CD4-positive, alpha-beta T cell (primary cell): ENCODE measurements around the gene YAP1. TPM values are rescaled to one million over a fixed set of nuclear protein-coding genes. Genes with fewer than 3 reads are reported as not detected.

ENCODE experiments used
- ATAC-seq: fragments of 200-7000 bp; cut with Tn5 transposase; one replicate; pipeline ENCODE4 v1.10.0; 2022; ENCODE audit warnings: mild to moderate bottlenecking; ENCODE audit not compliant: poor library complexity
- CTCF ChIA-PET: fragments of 350-600 bp; sonication (Branson Sonifier 250); formaldehyde crosslinking; loops from one replicate; lab custom pipeline; 2021; ENCODE audit warnings: antibody characterized with exemption, inconsistent platforms; lab: Charles Lee
- POLR2A ChIA-PET: fragments of 350-600 bp; sonication (Branson Sonifier 250); formaldehyde crosslinking; loops from one replicate; lab custom pipeline; 2021; ENCODE audit warnings: antibody characterized with exemption, inconsistent platforms; lab: Charles Lee
- DNase-seq, 14 experiments: peaks; one replicate each; pipeline ENCODE4 v3.0.0-alpha.2; 2013 to 2020; ENCODE audit warnings: mixed read lengths in 2 of 14
- H3K27ac ChIP-seq, 2 donors: one replicate each; pipeline versions ENCODE4 v1.5.1 to v1.7.0; 2013; ENCODE audit warnings: low read length in 2 of 2, low read depth in 1 of 2, mild to moderate bottlenecking in 1 of 2
- H3K27me3 ChIP-seq, 2 experiments: 1 replicate in 1 of 2; 2 replicates in 1 of 2; pipeline versions ENCODE4 v1.6.1 to v1.7.0; 2013; ENCODE audit warnings: low read length in 2 of 2, control low read depth in 1 of 2, mild to moderate bottlenecking in 1 of 2, moderate library complexity in 1 of 2; ENCODE audit not compliant: insufficient read depth in 2 of 2, control insufficient read depth in 1 of 2
- H3K36me3 ChIP-seq: one replicate; pipeline ENCODE4 v1.6.1; 2013; ENCODE audit warnings: low read length, control low read depth; ENCODE audit not compliant: insufficient read depth
- H3K4me1 ChIP-seq: one replicate; pipeline ENCODE4 v1.6.1; 2013; ENCODE audit warnings: low read length, control low read depth; ENCODE audit not compliant: insufficient read depth
- H3K4me3 ChIP-seq: one replicate; pipeline ENCODE4 v1.5.1; 2013; ENCODE audit warnings: mild to moderate bottlenecking, low read length, moderate library complexity
- H3K9me3 ChIP-seq, 2 experiments: 1 replicate in 1 of 2; 2 replicates in 1 of 2; pipeline versions ENCODE4 v1.6.1 to v1.7.0; 2013; ENCODE audit warnings: low read length in 2 of 2, mild to moderate bottlenecking in 2 of 2, control low read depth in 1 of 2, moderate library complexity in 1 of 2; ENCODE audit not compliant: control insufficient read depth in 1 of 2, insufficient read depth in 1 of 2
- H3K27ac Mint-ChIP-seq: one replicate; pipeline ENCODE4 v1.8.0; 2020; ENCODE audit warnings: mixed read lengths
- H3K27me3 Mint-ChIP-seq: one replicate; pipeline ENCODE4 v1.8.0; 2021; ENCODE audit warnings: mixed read lengths
- H3K36me3 Mint-ChIP-seq: one replicate; pipeline ENCODE4 v1.8.0; 2021; ENCODE audit warnings: low read depth, mixed read lengths
- H3K4me1 Mint-ChIP-seq: one replicate; pipeline ENCODE4 v1.8.0; 2021; ENCODE audit warnings: low read depth, mixed read lengths
- H3K4me3 Mint-ChIP-seq: one replicate; pipeline ENCODE4 v1.8.0; 2020; ENCODE audit warnings: mild to moderate bottlenecking, mixed read lengths
- H3K9me3 Mint-ChIP-seq: one replicate; pipeline ENCODE4 v1.8.0; 2020; ENCODE audit warnings: mixed read lengths
- intact Hi-C, 2 experiments: fragments of 100-400 bp; cut with DNase I in 1 of 2; cut with micrococcal nuclease in 1 of 2; formaldehyde crosslinking; loops; one replicate each; pipeline versions ENCODE4 v1.15.1 to v1.9.0; 2023 to 2025; cut with DNase I, micrococcal nuclease
- total RNA-seq, 174 experiments: library from RNA in 2 of 174; stranded (reverse) in 2 of 174; gene quantifications; one replicate each; pipeline ENCODE4 v1.2.3 and lab custom pipeline; 2021 to 2026
- TF ChIP-seq, protein P1 (sequence below): fragments of 200-600 bp; IDR thresholded peaks from one replicate; pipeline ENCODE4 v1.8.0; 2022; ENCODE audit warnings: antibody characterized with exemption, mild to moderate bottlenecking

Gene YAP1
- total RNA-seq, 2 experiments from 2014 or later = 0.06 TPM; not detected in 1

DNA sequence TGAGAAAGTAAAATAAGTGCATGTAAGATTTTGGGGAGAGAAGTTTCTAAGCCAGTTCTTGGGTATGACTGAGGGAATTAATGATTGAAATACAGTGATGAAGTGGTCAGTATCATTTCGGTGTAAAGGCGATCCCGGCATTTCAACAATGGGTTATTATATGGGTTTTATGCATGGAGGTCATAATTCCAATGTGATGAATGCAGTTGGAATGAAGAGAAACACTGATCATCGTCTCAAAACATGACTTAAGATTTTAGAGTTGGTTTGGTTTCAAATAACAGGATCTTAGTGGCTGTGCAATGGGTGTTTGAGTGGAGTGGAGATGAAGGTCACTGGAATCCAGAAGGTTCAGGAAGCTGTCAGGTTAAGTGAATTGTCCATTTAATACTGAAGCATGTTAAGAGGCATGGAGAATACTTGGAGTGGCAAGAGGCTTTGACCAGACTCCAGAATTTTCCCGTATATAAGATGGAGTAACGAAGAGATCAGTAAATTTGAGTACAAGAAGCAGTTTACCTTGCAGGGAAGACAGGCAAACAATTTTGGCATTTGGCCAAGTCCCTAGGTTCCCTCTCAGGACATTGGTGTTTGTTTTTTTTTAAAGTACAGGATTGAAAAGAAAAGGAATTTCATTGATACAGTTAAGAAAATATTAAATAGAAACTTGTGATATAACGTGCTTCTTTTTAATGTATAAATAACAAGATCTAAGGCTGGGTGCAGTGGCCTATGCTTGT is 110.7 kb downstream of the YAP1 start:
- POLR2A ChIA-PET = no interaction called here
- Mint-ChIP-seq H3K4me1 (no peaks in the 10 kb centered on the region), H3K27ac (no peak overlapping the region), H3K27me3 (peaks cover 23% of the 10 kb centered on the region), H3K9me3 (no peaks in the 10 kb centered on the region), H3K4me3 (no peak overlapping the region), H3K36me3 (no peaks in the 10 kb centered on the region)
- ATAC-seq (no peak), DNase-seq (no peak)
- H3K4me3 ChIP-seq = no peak overlapping the region
- CTCF ChIA-PET = no interaction called here
- TF ChIP-seq, protein P1, sequence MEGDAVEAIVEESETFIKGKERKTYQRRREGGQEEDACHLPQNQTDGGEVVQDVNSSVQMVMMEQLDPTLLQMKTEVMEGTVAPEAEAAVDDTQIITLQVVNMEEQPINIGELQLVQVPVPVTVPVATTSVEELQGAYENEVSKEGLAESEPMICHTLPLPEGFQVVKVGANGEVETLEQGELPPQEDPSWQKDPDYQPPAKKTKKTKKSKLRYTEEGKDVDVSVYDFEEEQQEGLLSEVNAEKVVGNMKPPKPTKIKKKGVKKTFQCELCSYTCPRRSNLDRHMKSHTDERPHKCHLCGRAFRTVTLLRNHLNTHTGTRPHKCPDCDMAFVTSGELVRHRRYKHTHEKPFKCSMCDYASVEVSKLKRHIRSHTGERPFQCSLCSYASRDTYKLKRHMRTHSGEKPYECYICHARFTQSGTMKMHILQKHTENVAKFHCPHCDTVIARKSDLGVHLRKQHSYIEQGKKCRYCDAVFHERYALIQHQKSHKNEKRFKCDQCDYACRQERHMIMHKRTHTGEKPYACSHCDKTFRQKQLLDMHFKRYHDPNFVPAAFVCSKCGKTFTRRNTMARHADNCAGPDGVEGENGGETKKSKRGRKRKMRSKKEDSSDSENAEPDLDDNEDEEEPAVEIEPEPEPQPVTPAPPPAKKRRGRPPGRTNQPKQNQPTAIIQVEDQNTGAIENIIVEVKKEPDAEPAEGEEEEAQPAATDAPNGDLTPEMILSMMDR = no peak
- no peaks in the 10 kb centered on the region for H3K4me1 ChIP-seq
- H3K27me3 ChIP-seq = peaks cover 0 to under 1% of the 10 kb centered on the region in 2 experiments
- H3K36me3 ChIP-seq = no peaks in the 10 kb centered on the region
- intact Hi-C loops = no loop called here
- H3K27ac ChIP-seq = no peak overlapping the region
- H3K9me3 ChIP-seq = no peaks in the 10 kb centered on the region

DNA sequence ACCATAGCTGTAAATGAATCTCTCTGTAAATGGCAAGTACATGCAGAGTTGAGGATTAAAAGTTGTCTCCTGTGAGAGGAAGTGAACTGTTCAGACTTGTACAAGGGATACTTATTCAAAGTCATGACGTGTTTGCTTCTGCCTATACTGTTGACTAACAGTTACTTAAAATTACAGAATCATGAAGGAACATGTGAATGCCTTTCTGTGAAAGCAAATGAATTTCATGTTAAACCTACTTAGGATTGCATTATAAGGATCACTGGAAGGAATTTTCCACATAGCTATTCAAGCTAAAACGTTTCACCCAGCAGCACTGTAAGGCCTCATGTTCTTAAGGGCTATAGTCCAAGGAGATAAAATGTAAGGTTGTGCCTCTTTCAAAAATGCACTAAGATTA is 113.6 kb downstream of the YAP1 start:
- Mint-ChIP-seq H3K27me3 (peaks cover 10% of the 10 kb centered on the region), H3K4me3 (no peak overlapping the region), H3K36me3 (no peaks in the 10 kb centered on the region), H3K4me1 (no peaks in the 10 kb centered on the region), H3K9me3 (no peaks in the 10 kb centered on the region), H3K27ac (no peak overlapping the region)
- no peak overlapping the region for H3K27ac ChIP-seq
- ChIA-PET CTCF (no interaction called here), POLR2A (no interaction called here)
- H3K27me3 ChIP-seq = no peaks in the 10 kb centered on the region
- H3K36me3 ChIP-seq = no peaks in the 10 kb centered on the region
- DNase-seq (no peak), ATAC-seq (no peak)
- no peaks in the 10 kb centered on the region for H3K4me1 ChIP-seq
- H3K4me3 ChIP-seq = no peak overlapping the region
- H3K9me3 ChIP-seq = no peaks in the 10 kb centered on the region
- TF ChIP-seq, protein P1 = no peak
- intact Hi-C loops = no loop called here

DNA sequence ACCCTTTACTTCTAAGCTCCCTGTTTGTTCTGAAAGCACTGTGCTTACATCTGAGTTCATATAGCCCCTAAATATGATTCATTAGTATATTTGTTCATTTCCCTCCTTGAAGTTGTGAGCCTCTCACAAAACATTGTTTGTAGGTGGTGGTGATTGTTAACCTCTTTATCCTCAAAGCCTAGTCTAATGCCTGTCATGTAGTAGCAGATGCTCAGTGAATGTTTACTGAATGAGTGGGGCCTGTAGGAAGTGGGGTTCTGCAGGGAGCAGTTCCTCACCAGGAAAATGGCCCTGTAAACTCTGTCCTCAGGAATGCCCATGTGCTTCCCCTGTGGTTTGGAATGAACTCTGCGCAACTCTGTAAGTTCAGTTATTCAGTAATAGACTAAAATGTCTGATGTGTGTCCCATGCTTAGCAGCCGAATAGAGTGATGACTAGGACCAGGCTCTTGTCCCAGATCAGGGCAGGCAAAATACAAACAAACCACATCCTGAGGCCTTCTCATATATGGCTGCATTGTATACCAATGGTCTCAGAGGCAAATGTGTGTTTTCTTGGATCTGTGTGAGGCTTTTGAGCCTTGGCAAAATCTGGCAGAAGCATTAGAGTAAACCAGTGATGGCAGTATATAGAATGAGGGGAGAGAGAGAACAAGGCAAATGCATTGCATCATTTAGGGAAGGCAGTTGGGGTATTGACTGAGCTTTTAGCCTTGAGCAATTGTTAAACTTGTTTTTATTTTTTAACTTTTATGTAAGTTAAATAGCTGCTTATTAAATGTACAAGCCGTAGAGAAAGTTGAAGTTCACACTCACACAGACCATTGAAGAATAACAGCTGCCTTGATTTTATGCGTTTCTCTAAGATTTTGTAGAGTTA is 115.7 kb downstream of the YAP1 start:
- Histone ChIP-seq H3K27ac (no peak overlapping the region), H3K4me3 (no peak overlapping the region), H3K36me3 (no peaks in the 10 kb centered on the region), H3K4me1 (no peaks in the 10 kb centered on the region), H3K9me3 (no peaks in the 10 kb centered on the region), H3K27me3 (no peaks in the 10 kb centered on the region)
- Mint-ChIP-seq H3K4me1 (no peaks in the 10 kb centered on the region), H3K27ac (no peak overlapping the region), H3K4me3 (no peak overlapping the region), H3K27me3 (peaks cover 5% of the 10 kb centered on the region), H3K36me3 (no peaks in the 10 kb centered on the region), H3K9me3 (no peaks in the 10 kb centered on the region)
- ATAC-seq = no peak
- TF ChIP-seq, protein P1 = no peak
- intact Hi-C loops = no loop called here
- no peak for DNase-seq
- CTCF ChIA-PET = no interaction called here
- POLR2A ChIA-PET = interaction anchor here (0.6 kb wide), 1 partner anchor 1090 kb away, joined by 3 read pairs; no protein-coding TSS in a partner anchor
